K562 (cell line): Measurements from ENCODE around the gene RNF43. TPM values are rescaled to one million over a fixed set of nuclear protein-coding genes. Genes with fewer than 3 reads are reported as not detected.
A peak's percentile ranks its signal among the peaks of the same experiment; 100 is the strongest.

Experiments
- C11orf30 ChIP-seq: fragments of 450-650 bp; IDR thresholded peaks from 2 replicates; pipeline ENCODE4 v1.6.1; 2016; ENCODE audit warnings: low read depth, mild to moderate bottlenecking
- CBFB ChIP-seq: sonication (generic); formaldehyde crosslinking; IDR thresholded peaks from 2 replicates; pipeline ENCODE4 v1.4.0; 2020; ENCODE audit warnings: mild to moderate bottlenecking, missing genetic modification reagents
- CCAR2 ChIP-seq: fragments of 200-400 bp; formaldehyde crosslinking; IDR thresholded peaks from 2 replicates; pipeline ENCODE4 v1.6.1; 2017; ENCODE audit warnings: mild to moderate bottlenecking, low read depth, low read length
- CEBPB ChIP-seq: fragments of 450-650 bp; IDR thresholded peaks from 2 replicates; pipeline ENCODE4 v1.6.1; 2016; ENCODE audit warnings: missing genetic modification characterization, missing compliant biosample characterization
- CREBBP ChIP-seq: IDR thresholded peaks from one replicate; pipeline ENCODE4 v1.6.1; 2012; ENCODE audit warnings: low read depth, mild to moderate bottlenecking, control low read depth, inconsistent platforms, low read length
- DDX20 ChIP-seq: fragments of 450-650 bp; IDR thresholded peaks from 2 replicates; pipeline ENCODE4 v1.6.1; 2016; ENCODE audit warnings: missing genetic modification characterization, low read depth, mild to moderate bottlenecking, missing compliant biosample characterization, moderate library complexity
- E2F5 ChIP-seq: sonication (generic); formaldehyde crosslinking; IDR thresholded peaks from 2 replicates; pipeline ENCODE4 v1.8.0; 2022; ENCODE audit warnings: mild to moderate bottlenecking, missing genetic modification reagents
- GATA2 ChIP-seq: sonication (generic); formaldehyde crosslinking; IDR thresholded peaks from 2 replicates; pipeline ENCODE4 v1.4.0; 2020; ENCODE audit warnings: mild to moderate bottlenecking, missing genetic modification reagents
- GTF2A2 ChIP-seq: IDR thresholded peaks from 2 replicates; pipeline ENCODE4 v1.6.1; 2016; ENCODE audit warnings: mild to moderate bottlenecking, missing genetic modification characterization, missing compliant biosample characterization
- HMG20A ChIP-seq: fragments of 450-650 bp; formaldehyde crosslinking; conservative IDR thresholded peaks from 2 replicates; pipeline ENCODE4 v1.4.0; 2020; ENCODE audit warnings: mild to moderate bottlenecking, mixed read lengths
- MAFK ChIP-seq: IDR thresholded peaks from 2 replicates; pipeline ENCODE4 v1.6.1; 2011; ENCODE audit warnings: low read length, improper control_type of control experiment
- MYC ChIP-seq, 2 experiments: fragments of 250-450 bp in 1 of 2; sonication (Bioruptor Pico) in 1 of 2; IDR thresholded peaks; 2 replicates each; pipeline versions ENCODE4 v1.5.1 to v1.6.1; 2012 to 2021; ENCODE audit warnings: low read depth in 2 of 2, borderline replicate concordance in 1 of 2, improper control_type of control experiment in 1 of 2, low read length in 1 of 2, mild to moderate bottlenecking in 1 of 2, moderate library complexity in 1 of 2
- NELFE ChIP-seq: IDR thresholded peaks from 2 replicates; pipeline ENCODE4 v1.6.1; 2011; ENCODE audit warnings: mild to moderate bottlenecking; ENCODE audit not compliant: insufficient read depth, insufficient read length
- TAF9B ChIP-seq: fragments of 450-650 bp; IDR thresholded peaks from 2 replicates; pipeline ENCODE4 v1.6.1; 2018; ENCODE audit warnings: mild to moderate bottlenecking; ENCODE audit not compliant: partially characterized antibody
- ZNF347 ChIP-seq: fragments of 450-650 bp; formaldehyde crosslinking; IDR thresholded peaks from 2 replicates; pipeline ENCODE4 v1.4.0; 2020; ENCODE audit warnings: low read depth, mild to moderate bottlenecking, moderate library complexity
- ZNF384 ChIP-seq: IDR thresholded peaks from 2 replicates; pipeline ENCODE4 v1.6.1; 2012; ENCODE audit warnings: low read depth, low read length, improper control_type of control experiment
- ZNF561 ChIP-seq: fragments of 450-650 bp; formaldehyde crosslinking; conservative IDR thresholded peaks from 2 replicates; pipeline ENCODE4 v1.4.0; 2020; ENCODE audit warnings: mild to moderate bottlenecking, moderate library complexity
- ZNF609 ChIP-seq: sonication (generic); formaldehyde crosslinking; IDR thresholded peaks from 2 replicates; pipeline ENCODE4 v1.8.1; 2023; ENCODE audit warnings: missing genetic modification reagents, mild to moderate bottlenecking, borderline replicate concordance
- ZNF699 ChIP-seq: fragments of 250-450 bp; sonication (Bioruptor Pico); IDR thresholded peaks from 2 replicates; pipeline ENCODE4 v1.8.0; 2021; ENCODE audit warnings: mild to moderate bottlenecking, moderate library complexity; ENCODE audit not compliant: insufficient replicate concordance
- polyA plus RNA-seq, 8 experiments: library from polyadenylated mRNA; depleted of rRNA in 4 of 8; stranded (reverse) in 5 of 8; unstranded in 3 of 8; fragments of >200 nt; fragmentation: Nextera tagmentation in 2 of 8; fragmentation: Illumina TruSeq in 1 of 8; extraction: Ambion mirVana in 2 of 8; extraction: Trizol in 1 of 8; gene quantifications; 2 replicates each; pipeline versions ENCODE4 v1.2.1 to v1.2.3, GENCODE V29; 2011 to 2014; ENCODE audit warnings: inconsistent platforms in 1 of 8, missing spikeins in 1 of 8
- total RNA-seq, 7 experiments: library from RNA; depleted of rRNA in 6 of 7; stranded (reverse); fragments of >200 nt in 6 of 7; fragmentation: Illumina TruSeq in 2 of 7; extraction: Trizol in 2 of 7; gene quantifications; 2 replicates each; pipeline versions ENCODE4 v1.2.1 to v1.2.3, GENCODE V29; 2011 to 2021; ENCODE audit warnings: low replicate concordance in 1 of 7
- TF ChIP-seq, protein P1 (sequence below): sonication (generic); formaldehyde crosslinking; IDR thresholded peaks from 2 replicates; pipeline ENCODE4 v1.8.0; 2022; ENCODE audit warnings: mild to moderate bottlenecking, missing genetic modification reagents, borderline replicate concordance
- TF ChIP-seq, protein P2 (sequence below): conservative IDR thresholded peaks from 2 replicates; pipeline ENCODE4 v1.6.1; 2011; ENCODE audit warnings: low read depth, mild to moderate bottlenecking, low read length; ENCODE audit not compliant: control insufficient read depth

The RNF43 gene
- total and polyA plus RNA-seq, 9 of the 15 experiments (the other 6 are each of a cell fraction or from before 2014, with no cell fraction given) = 0.29 to 2.7 (median 1.4) TPM

- TF ChIP-seq ZNF609 (CRISPR knock-in tag) (no peak), ZNF699 (CRISPR knock-in tag) (no peak), GATA2 (CRISPR knock-in tag) (no peak), NELFE (no peak), ZNF561 (CRISPR knock-in tag) (no peak), ZNF347 (CRISPR knock-in tag) (no peak), C11orf30 (peak; percentile 38; the same call in 1 of the 2 replicates), TAF9B (no peak), DDX20 (tag) (no peak), CBFB (CRISPR knock-in tag) (no peak), MAFK (no peak), CREBBP (no peak), CCAR2 (no peak), CEBPB (tag) (no peak), MYC (IDR thresholded peaks at IDR 0.05; ENCODE audit: low read depth, low read length) (no peak), MYC (CRISPR knock-in tag; IDR thresholded peaks at IDR 0.05; ENCODE audit: borderline replicate concordance, low read depth) (no peak), HMG20A (CRISPR knock-in tag) (no peak), E2F5 (CRISPR knock-in tag) (no peak), GTF2A2 (tag) (no peak), ZNF384 (no peak)
- TF ChIP-seq, protein P1, sequence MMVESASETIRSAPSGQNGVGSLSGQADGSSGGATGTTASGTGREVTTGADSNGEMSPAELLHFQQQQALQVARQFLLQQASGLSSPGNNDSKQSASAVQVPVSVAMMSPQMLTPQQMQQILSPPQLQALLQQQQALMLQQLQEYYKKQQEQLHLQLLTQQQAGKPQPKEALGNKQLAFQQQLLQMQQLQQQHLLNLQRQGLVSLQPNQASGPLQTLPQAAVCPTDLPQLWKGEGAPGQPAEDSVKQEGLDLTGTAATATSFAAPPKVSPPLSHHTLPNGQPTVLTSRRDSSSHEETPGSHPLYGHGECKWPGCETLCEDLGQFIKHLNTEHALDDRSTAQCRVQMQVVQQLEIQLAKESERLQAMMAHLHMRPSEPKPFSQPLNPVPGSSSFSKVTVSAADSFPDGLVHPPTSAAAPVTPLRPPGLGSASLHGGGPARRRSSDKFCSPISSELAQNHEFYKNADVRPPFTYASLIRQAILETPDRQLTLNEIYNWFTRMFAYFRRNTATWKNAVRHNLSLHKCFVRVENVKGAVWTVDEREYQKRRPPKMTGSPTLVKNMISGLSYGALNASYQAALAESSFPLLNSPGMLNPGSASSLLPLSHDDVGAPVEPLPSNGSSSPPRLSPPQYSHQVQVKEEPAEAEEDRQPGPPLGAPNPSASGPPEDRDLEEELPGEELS = no peak
- TF ChIP-seq, protein P2, sequence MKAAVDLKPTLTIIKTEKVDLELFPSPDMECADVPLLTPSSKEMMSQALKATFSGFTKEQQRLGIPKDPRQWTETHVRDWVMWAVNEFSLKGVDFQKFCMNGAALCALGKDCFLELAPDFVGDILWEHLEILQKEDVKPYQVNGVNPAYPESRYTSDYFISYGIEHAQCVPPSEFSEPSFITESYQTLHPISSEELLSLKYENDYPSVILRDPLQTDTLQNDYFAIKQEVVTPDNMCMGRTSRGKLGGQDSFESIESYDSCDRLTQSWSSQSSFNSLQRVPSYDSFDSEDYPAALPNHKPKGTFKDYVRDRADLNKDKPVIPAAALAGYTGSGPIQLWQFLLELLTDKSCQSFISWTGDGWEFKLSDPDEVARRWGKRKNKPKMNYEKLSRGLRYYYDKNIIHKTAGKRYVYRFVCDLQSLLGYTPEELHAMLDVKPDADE = no peak
These were observed 29.5 kb downstream of the RNF43 start (continued) for GRCh38 chr17:58387834-58388233.
